K562 (cell line): ENCODE measurements around the gene ZBTB26. TPM values are rescaled to one million over a fixed set of nuclear protein-coding genes. Genes with fewer than 3 reads are reported as not detected.

ENCODE experiments used
- ADNP ChIP-seq: fragments of 200-800 bp; sonication (Bioruptor generic); IDR thresholded peaks from 2 replicates; pipeline ENCODE4 v1.6.1; 2016; ENCODE audit warnings: missing genetic modification characterization, missing compliant biosample characterization
- BRD4 ChIP-seq: fragments of 200-600 bp; sonication (generic); IDR thresholded peaks from 2 replicates; pipeline ENCODE4 v1.6.1; 2017; ENCODE audit warnings: inconsistent platforms
- E2F4 ChIP-seq: sonication (generic); formaldehyde crosslinking; IDR thresholded peaks from 2 replicates; pipeline ENCODE4 v1.8.0; 2022; ENCODE audit warnings: mild to moderate bottlenecking, low read depth, missing genetic modification reagents
- EP400 ChIP-seq: fragments of 450-650 bp; IDR thresholded peaks from 2 replicates; pipeline ENCODE4 v1.6.1; 2017; ENCODE audit warnings: antibody characterized with exemption, mild to moderate bottlenecking, moderate library complexity
- ESRRA ChIP-seq: fragments of 450-650 bp; IDR thresholded peaks from 2 replicates; pipeline ENCODE4 v1.6.1; 2014; ENCODE audit warnings: low read depth, mild to moderate bottlenecking, moderate library complexity, borderline replicate concordance
- FUS ChIP-seq: fragments of 200-400 bp; formaldehyde crosslinking; optimal IDR thresholded peaks from 2 replicates; pipeline ENCODE3; 2017; ENCODE audit warnings: low read depth, low read length
- HDGF ChIP-seq: fragments of 450-650 bp; IDR thresholded peaks from 2 replicates; pipeline ENCODE4 v1.6.1; 2016
- JUND ChIP-seq, 2 experiments: IDR thresholded peaks; 2 replicates in 1 of 2; 3 replicates in 1 of 2; pipeline ENCODE4 v1.6.1; 2011; ENCODE audit warnings: borderline replicate concordance in 2 of 2, low read depth in 2 of 2, low read length in 2 of 2, improper control_type of control experiment in 1 of 2, missing biosample characterization in 1 of 2, missing genetic modification characterization in 1 of 2, missing genetic modification reagents in 1 of 2
- MAFG ChIP-seq: fragments of 450-650 bp; conservative IDR thresholded peaks from 2 replicates; pipeline ENCODE4 v1.6.1; 2016; ENCODE audit warnings: missing genetic modification characterization, missing compliant biosample characterization
- MCM3 ChIP-seq: fragments of 450-650 bp; IDR thresholded peaks from 2 replicates; pipeline ENCODE4 v1.6.1; 2016
- MITF ChIP-seq: IDR thresholded peaks from 2 replicates; pipeline ENCODE4 v1.6.1; 2014; ENCODE audit warnings: antibody characterized with exemption
- NFYB ChIP-seq: IDR thresholded peaks from 2 replicates; pipeline ENCODE4 v1.6.1; 2011; ENCODE audit warnings: mild to moderate bottlenecking, moderate library complexity; ENCODE audit not compliant: insufficient read length; ENCODE audit errors: extremely low read depth
- OTX1 ChIP-seq: fragments of 450-650 bp; formaldehyde crosslinking; IDR thresholded peaks from 2 replicates; pipeline ENCODE4 v1.4.0; 2022; ENCODE audit warnings: mild to moderate bottlenecking
- RERE ChIP-seq: sonication (generic); formaldehyde crosslinking; IDR thresholded peaks from 2 replicates; pipeline ENCODE4 v1.8.0; 2023; ENCODE audit warnings: missing genetic modification reagents, mild to moderate bottlenecking, borderline replicate concordance
- SMC3 ChIP-seq: conservative IDR thresholded peaks from 2 replicates; pipeline ENCODE4 v1.6.1; 2011; ENCODE audit warnings: low read depth, low read length, improper control_type of control experiment; ENCODE audit not compliant: insufficient read depth
- THRB ChIP-seq: fragments of 450-650 bp; formaldehyde crosslinking; conservative IDR thresholded peaks from 2 replicates; pipeline ENCODE4 v1.4.0; 2022; ENCODE audit warnings: mild to moderate bottlenecking, missing genetic modification characterization
- ZNF324 ChIP-seq: fragments of 250-450 bp; sonication (Bioruptor Pico); IDR thresholded peaks from 2 replicates; pipeline ENCODE4 v1.4.0; 2020; ENCODE audit warnings: mild to moderate bottlenecking
- ZNF354B ChIP-seq: fragments of 250-450 bp; sonication (Bioruptor Pico); IDR thresholded peaks from 2 replicates; pipeline ENCODE4 v1.4.0; 2020
- ZNF75A ChIP-seq: fragments of 450-650 bp; formaldehyde crosslinking; IDR thresholded peaks from 2 replicates; pipeline ENCODE4 v1.4.0; 2020; ENCODE audit warnings: mild to moderate bottlenecking
- ZNF780A ChIP-seq: fragments of 250-450 bp; sonication (Bioruptor Pico); IDR thresholded peaks from 2 replicates; pipeline ENCODE4 v1.5.0; 2021; ENCODE audit warnings: mild to moderate bottlenecking
- polyA plus RNA-seq, 8 experiments: library from polyadenylated mRNA; depleted of rRNA in 4 of 8; stranded (reverse) in 5 of 8; unstranded in 3 of 8; fragments of >200 nt; fragmentation: Nextera tagmentation in 2 of 8; fragmentation: Illumina TruSeq in 1 of 8; extraction: Ambion mirVana in 2 of 8; extraction: Trizol in 1 of 8; gene quantifications; 2 replicates each; pipeline versions ENCODE4 v1.2.1 to v1.2.3, GENCODE V29; 2011 to 2014; ENCODE audit warnings: inconsistent platforms in 1 of 8, missing spikeins in 1 of 8
- total RNA-seq, 7 experiments: library from RNA; depleted of rRNA in 6 of 7; stranded (reverse); fragments of >200 nt in 6 of 7; fragmentation: Illumina TruSeq in 2 of 7; extraction: Trizol in 2 of 7; gene quantifications; 2 replicates each; pipeline versions ENCODE4 v1.2.1 to v1.2.3, GENCODE V29; 2011 to 2021; ENCODE audit warnings: low replicate concordance in 1 of 7

Gene ZBTB26
- total and polyA plus RNA-seq, 9 of the 15 experiments (the other 6 are each of a cell fraction or from before 2014, with no cell fraction given): 2.4 to 20.7 (median 5.0) TPM

- TF ChIP-seq RERE (CRISPR knock-in tag) (0 out of 2 replicates have a peak, but pooled peaks have one; percentile 18), NFYB (no peak), ZNF324 (CRISPR knock-in tag) (no peak), ZNF75A (CRISPR knock-in tag) (no peak), HDGF (no peak), MCM3 (no peak), SMC3 (no peak), BRD4 (no peak), ADNP (tag) (no peak), ZNF780A (no peak), EP400 (peak; percentile 77), JUND (IDR thresholded peaks at IDR 0.05; ENCODE audit: borderline replicate concordance, low read depth, low read length) (no peak), JUND (tag; IDR thresholded peaks at IDR 0.05; ENCODE audit: borderline replicate concordance, low read depth, low read length) (no peak), ZNF354B (CRISPR knock-in tag) (no peak), OTX1 (CRISPR knock-in tag) (no peak; the same call in 1 of the 2 replicates), ESRRA (no peak), MITF (no peak), MAFG (tag) (no peak), E2F4 (CRISPR knock-in tag) (no peak), THRB (CRISPR knock-in tag) (no peak; the same call in 1 of the 2 replicates), FUS (no peak)
Measured at GRCh38 chr9:122912964-122913673, 18.2 kb downstream of the ZBTB26 start, which contains the start of gene ZBTB6 (continued).
